ENCODE data around the gene TMEM178B. TPM values are rescaled to one million over a fixed set of nuclear protein-coding genes. Genes with fewer than 3 reads are reported as not detected.

Gene TMEM178B
- total and polyA plus RNA-seq, 9 of the 15 experiments (the other 6 are each of a cell fraction or from before 2014, with no cell fraction given), result under 0.01 to 0.03 (median 0.01) TPM; not detected in 5

- Histone ChIP-seq H3K27ac (ENCODE audit: extremely low read depth, low read depth, low read length) (no peak overlapping the region), H3K9ac (ENCODE audit: insufficient read depth in 1 of 2, low read depth in 2 of 2, low read length in 2 of 2) (no peak overlapping the region), H3K4me2 (ENCODE audit: insufficient read depth, low read length) (no peak overlapping the region), H3K9me1 (ENCODE audit: control insufficient read depth, insufficient read depth, low read length) (no peaks in the 10 kb centered on the region), H3K4me3 (no peak overlapping the region), H3K9me3 (replicated peaks; ENCODE audit: control insufficient read depth, insufficient read depth, low read depth, low read length) (no peaks in the 10 kb centered on the region), H3K4me1 (replicated peaks in 1 of 2; ENCODE audit: control insufficient read depth in 2 of 2, insufficient read depth in 2 of 2, low read length in 2 of 2) (no peaks in the 10 kb centered on the region), H3K79me2 (ENCODE audit: control insufficient read depth, insufficient read depth, low read length) (no peaks in the 10 kb centered on the region), H3K27me3 (ENCODE audit: control insufficient read depth in 2 of 2, insufficient read depth in 2 of 2, low read length in 2 of 2) (peaks cover 17 to 28% of the 10 kb centered on the region in 2 experiments), H2AFZ (ENCODE audit: low read depth, low read length) (no peak overlapping the region), H4K20me1 (replicated peaks; ENCODE audit: control insufficient read depth, insufficient read depth, low read length) (no peaks in the 10 kb centered on the region), H3K36me3 (ENCODE audit: control insufficient read depth, insufficient read depth, low read length) (no peaks in the 10 kb centered on the region)
- no peak for DNase-seq (ENCODE audit: extremely low read depth in 1 of 4, low spot score in 3 of 4)
- ChIA-PET CTCF (ENCODE audit: low intra/inter-chr PET ratio) (no interaction called here), POLR2A (interaction anchor here (0.5 to 1.3 kb wide), 4 partner anchors 11 to 350 kb away, joined by 3 to 5 read pairs (median 4); partner anchors contain the start of gene SSBP1)
- FAIRE-seq, result no peak
- BruUV-seq (replicated peaks), result no TSS peak
- intact Hi-C loops (cut with micrococcal nuclease) (no loop called here), in situ Hi-C loops (cut with MboI) (no loop called here)
- no peak for ATAC-seq
- WGBS (ENCODE audit: insufficient coverage, low coverage, missing lambda C conversion rate), result under 1% methylated on average over 14 of the region's 14 CpGs
- no peak for TF ChIP-seq ZNF445 (CRISPR knock-in tag; IDR thresholded peaks at IDR 0.05; ENCODE audit: low read depth)
- TF ChIP-seq ZNF507 (tag; conservative IDR thresholded peaks at IDR 0.05), result no peak
- no peak for TF ChIP-seq POLR2AphosphoS2 (IDR thresholded peaks at IDR 0.05; ENCODE audit: low read length)
- TF ChIP-seq C11orf30 (IDR thresholded peaks at IDR 0.05; ENCODE audit: low read depth), result no peak
- no peak for TF ChIP-seq MECOM (CRISPR knock-in tag; IDR thresholded peaks at IDR 0.05)
- TF ChIP-seq NCOA1 (IDR thresholded peaks at IDR 0.05; ENCODE audit: low read depth), result no peak
- TF ChIP-seq ZNF75A (CRISPR knock-in tag; IDR thresholded peaks at IDR 0.05), result no peak
- TF ChIP-seq CHD4 (IDR thresholded peaks at IDR 0.05; ENCODE audit: insufficient read depth, insufficient replicate concordance, low read depth, low read length, poor library complexity, severe bottlenecking), result no peak
- TF ChIP-seq SMAD2 (IDR thresholded peaks at IDR 0.05; ENCODE audit: low read depth, low read length), result no peak
- no peak for TF ChIP-seq NR3C1 (CRISPR knock-in tag; IDR thresholded peaks at IDR 0.05)
- no peak for TF ChIP-seq UBTF (IDR thresholded peaks at IDR 0.05; ENCODE audit: borderline replicate concordance in 1 of 2, low read depth in 2 of 2, low read length in 2 of 2)
- no peak for TF ChIP-seq DLX4 (CRISPR knock-in tag; IDR thresholded peaks at IDR 0.05)
- no peak for TF ChIP-seq ZMIZ1 (IDR thresholded peaks at IDR 0.05; ENCODE audit: low read depth in 2 of 2, low read length in 2 of 2)
- TF ChIP-seq WHSC1 (IDR thresholded peaks at IDR 0.05; ENCODE audit: low read length), result no peak
- no peak for TF ChIP-seq ZNF830 (CRISPR knock-in tag; IDR thresholded peaks at IDR 0.05)
- TF ChIP-seq IRF1 (CRISPR knock-in tag; IDR thresholded peaks at IDR 0.05; ENCODE audit: borderline replicate concordance), result no peak
These were observed 313.8 kb downstream of the TMEM178B start for GRCh38 chr7:141387521-141388217.
